HG03469 (cell line): ENCODE data around the gene P3H2.

Experiments used
- ATAC-seq: cut with Tn5 transposase; IDR thresholded peaks from one replicate; pipeline ENCODE4 v1.9.1; 2021; ENCODE audit warnings: mild to moderate bottlenecking, moderate library complexity, moderate number of reproducible peaks; ENCODE audit not compliant: unreplicated experiment

The P3H2 gene

DNA sequence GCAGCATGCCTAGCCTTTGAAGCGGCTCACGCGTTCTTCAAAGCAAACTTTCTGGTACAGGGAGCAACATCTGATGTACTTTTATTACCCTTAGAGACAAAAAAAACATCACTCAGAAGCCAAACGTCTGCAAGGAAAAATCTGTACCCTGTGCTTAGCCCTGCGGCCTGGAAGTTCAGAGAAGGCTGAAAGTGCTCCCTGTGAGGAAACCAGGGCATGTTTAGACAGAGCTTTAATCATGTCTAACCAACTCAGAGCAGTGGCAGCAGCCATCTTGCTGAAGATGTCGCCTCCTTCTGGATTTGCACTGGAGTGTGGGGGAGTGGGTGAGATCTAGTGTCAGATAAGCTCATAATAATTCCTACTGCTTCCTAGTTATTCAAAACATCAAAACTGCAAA lies 170.4 kb downstream of the P3H2 start:
- ATAC-seq: no peak

DNA sequence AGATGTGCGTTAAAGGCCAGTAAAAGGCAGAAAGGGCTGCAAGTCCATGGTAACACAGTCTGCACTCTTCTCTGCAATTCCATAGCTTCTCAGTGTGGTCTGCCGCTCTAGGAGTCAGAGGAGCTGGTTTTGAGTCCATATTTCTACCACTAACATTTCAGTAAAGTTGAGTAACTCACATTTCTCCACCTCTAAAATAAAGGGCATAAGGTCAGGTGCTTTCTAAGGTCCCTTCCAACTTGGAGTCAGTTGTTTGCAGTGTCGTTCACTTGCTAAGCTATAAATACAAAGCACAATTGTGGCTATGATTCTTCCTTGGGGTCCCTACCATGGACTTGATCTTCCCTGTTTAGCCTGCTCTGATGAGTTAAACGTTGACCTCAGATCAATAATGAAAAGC lies 171.1 kb downstream of the P3H2 start:
- ATAC-seq: no peak

DNA sequence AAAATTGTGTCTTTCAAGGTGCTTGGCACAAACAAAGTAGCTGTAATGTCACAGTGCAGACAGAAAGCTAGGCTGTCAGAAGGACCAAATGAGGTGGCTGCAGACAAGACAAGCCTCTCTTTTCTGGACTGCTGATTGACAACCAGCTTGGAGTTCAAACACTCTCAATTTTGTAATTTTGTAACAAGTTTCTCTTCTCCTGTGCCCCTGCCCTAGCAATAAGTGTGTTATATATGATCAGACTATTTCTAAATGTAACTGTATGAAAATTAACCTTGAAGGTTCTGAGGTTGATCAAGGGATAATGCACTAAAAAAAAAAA lies 172.0 kb downstream of the P3H2 start:
- no peak for ATAC-seq

GRCh38 chr3:189947948-189948723 lies 172.6 kb downstream of the P3H2 start:
- ATAC-seq: no peak

GRCh38 chr3:189947068-189947467 lies 173.6 kb downstream of the P3H2 start:
- no peak for ATAC-seq

DNA sequence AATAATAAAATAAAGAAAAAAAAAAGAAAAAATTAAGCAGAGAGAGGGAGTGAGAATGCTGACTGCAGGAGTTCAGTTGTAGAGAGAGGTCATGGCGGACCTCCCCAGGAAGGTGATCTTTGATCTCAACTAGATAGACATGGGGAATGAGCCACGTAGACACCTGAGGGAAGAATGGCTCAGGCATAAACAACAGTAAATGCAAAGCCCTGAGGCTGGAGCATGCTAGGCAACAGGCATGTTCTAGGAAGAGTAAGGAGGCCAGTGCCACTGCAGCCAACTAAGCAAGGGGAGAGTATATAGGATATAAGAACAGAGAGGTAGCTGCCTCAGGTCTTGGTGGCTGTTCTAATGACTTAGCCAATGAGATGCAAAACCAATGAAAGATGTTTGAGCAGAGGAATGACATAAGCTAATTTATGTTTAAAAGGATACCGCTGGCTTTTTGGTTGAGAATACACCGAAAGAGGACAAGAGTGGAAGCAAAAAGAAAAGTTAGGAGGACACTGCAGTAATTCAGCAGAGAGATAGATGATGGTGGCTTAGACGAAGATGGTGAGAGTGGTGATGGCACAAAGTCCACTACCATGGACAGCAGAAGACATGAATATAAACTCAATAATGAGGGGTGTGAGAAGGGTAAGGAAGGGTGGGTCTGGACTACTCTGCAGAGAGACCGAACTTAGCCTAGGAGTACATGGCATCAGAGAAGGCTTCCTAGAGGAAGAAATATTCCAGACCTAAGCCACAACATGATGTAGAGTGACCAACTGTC lies 174.6 kb downstream of the P3H2 start:
- ATAC-seq: no peak

- ATAC-seq: no peak
Observed at GRCh38 chr3:189944285-189945145, 176.2 kb downstream of the P3H2 start.

- ATAC-seq: no peak
Observed at GRCh38 chr3:189942948-189943347, 177.7 kb downstream of the P3H2 start.

DNA sequence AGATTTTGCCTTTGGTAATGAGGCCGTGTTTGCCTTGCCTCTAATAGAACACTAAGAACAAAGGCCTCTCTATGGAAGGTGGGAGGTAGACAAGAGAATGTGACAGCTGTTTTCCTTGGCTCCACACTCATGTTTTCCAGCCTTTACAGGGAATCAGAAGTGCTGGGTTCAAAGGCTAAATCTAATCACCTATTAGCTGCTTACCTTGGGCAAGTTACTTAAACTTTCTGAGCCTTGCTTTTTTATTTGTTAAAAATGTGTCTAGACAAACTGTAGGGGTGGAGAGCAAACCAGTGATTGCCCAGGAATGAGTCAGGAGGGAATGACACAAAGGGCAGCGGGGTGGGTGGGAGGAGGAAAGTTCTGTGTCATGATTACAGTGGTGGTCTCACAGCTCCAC lies 179.0 kb downstream of the P3H2 start:
- ATAC-seq: no peak

- ATAC-seq: no peak
Observed at GRCh38 chr3:189941125-189941524, 179.6 kb downstream of the P3H2 start.

GRCh38 chr3:189937302-189938127 lies 183.2 kb downstream of the P3H2 start:
- ATAC-seq: no peak

GRCh38 chr3:189936201-189936945 lies 184.3 kb downstream of the P3H2 start:
- no peak for ATAC-seq

- ATAC-seq: no peak
Observed at GRCh38 chr3:189927975-189928895, 192.5 kb downstream of the P3H2 start.

DNA sequence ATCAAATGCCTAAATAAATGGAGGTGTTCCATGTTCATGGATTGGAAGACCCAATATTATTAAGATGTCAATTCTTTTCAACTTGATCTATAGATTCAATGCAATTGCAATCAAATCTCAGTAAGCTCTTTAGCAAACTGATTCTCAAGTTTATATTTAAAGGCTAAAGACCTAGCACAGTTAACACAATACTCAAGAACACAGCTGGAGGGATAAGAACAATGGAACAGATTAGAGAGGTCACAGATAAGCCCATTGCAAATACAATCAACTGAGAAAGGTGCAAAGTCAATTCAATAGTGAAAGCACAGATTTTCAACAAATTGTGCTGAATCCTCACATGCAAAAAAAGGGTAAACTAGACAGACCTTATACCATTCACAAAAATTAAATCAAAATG lies 198.9 kb downstream of the P3H2 start:
- no peak for ATAC-seq

- ATAC-seq: no peak
Observed at GRCh38 chr3:189914799-189915198, 205.9 kb downstream of the P3H2 start.

DNA sequence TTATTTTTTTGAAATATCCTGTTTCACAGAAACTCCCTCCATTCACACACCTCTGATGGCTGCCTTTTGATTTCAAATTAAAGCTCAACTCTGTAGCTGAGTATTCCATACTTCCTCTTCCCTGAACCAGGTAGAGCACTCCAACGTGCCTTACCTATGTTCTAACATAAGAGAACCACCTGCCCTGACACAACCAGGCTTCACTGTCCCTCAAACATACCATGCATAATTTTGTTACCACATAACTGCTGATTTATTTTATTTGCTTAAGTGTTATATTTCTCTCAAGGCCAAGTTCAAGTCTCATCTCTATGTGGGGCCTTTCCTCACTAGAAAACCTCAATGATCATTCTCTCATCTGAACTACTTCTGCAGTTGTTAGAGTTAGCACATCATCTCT lies 209.7 kb downstream of the P3H2 start:
- no peak for ATAC-seq

DNA sequence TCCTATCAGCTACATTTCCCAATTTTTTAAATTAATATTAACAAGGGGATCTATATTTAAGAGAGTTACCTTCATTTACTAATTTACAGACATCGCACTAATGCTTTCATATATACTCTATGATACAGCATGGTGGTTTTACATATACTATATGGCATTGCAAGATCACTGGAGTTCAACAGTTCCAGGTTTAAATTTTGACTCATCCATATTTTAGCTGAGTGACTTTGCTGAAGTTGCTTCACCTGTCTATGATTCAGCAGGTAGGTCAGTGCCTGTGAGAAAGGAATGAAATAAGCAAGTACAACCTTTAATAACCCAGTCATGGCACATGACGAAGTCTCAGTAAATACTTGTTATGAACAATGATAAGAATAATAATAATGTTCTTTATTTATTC lies 211.1 kb downstream of the P3H2 start:
- ATAC-seq: no peak

- ATAC-seq: no peak
Observed at GRCh38 chr3:189909139-189909538, 211.6 kb downstream of the P3H2 start.

- no peak for ATAC-seq
Observed at GRCh38 chr3:189908646-189909045, 212.1 kb downstream of the P3H2 start.
